Osteocyte (in vitro differentiated cells): ENCODE measurements around the gene ENDOD1. TPM values are rescaled to one million over a fixed set of nuclear protein-coding genes. Genes with fewer than 3 reads are reported as not detected.

ENCODE experiments used
- DNase-seq: peaks from one replicate; pipeline ENCODE4 v3.0.0; 2021; ENCODE audit warnings: mixed read lengths; ENCODE audit not compliant: unreplicated experiment; ENCODE audit errors: extremely low spot score
- H3K27ac Mint-ChIP-seq: one replicate; pipeline ENCODE4 v1.8.0; 2021; ENCODE audit warnings: mild to moderate bottlenecking, mixed read lengths; ENCODE audit not compliant: unreplicated experiment
- H3K27me3 Mint-ChIP-seq: one replicate; pipeline ENCODE4 v1.8.0; 2021; ENCODE audit warnings: mixed read lengths; ENCODE audit not compliant: unreplicated experiment
- H3K36me3 Mint-ChIP-seq: one replicate; pipeline ENCODE4 v1.8.0; 2021; ENCODE audit warnings: mixed read lengths; ENCODE audit not compliant: unreplicated experiment
- H3K4me1 Mint-ChIP-seq: one replicate; pipeline ENCODE4 v1.8.0; 2021; ENCODE audit warnings: mixed read lengths; ENCODE audit not compliant: unreplicated experiment
- H3K4me3 Mint-ChIP-seq: one replicate; pipeline ENCODE4 v1.8.0; 2021; ENCODE audit warnings: mild to moderate bottlenecking, moderate library complexity, mixed read lengths; ENCODE audit not compliant: unreplicated experiment
- H3K9me3 Mint-ChIP-seq: one replicate; pipeline ENCODE4 v1.8.0; 2021; ENCODE audit warnings: mixed read lengths; ENCODE audit not compliant: unreplicated experiment
- CTCF ChIP-seq: fragments of 200-600 bp; sonication (generic); IDR thresholded peaks from 2 replicates; pipeline ENCODE4 v1.5.0; 2021; ENCODE audit warnings: antibody characterized with exemption, mild to moderate bottlenecking, moderate library complexity
- total RNA-seq: library from RNA; stranded (reverse); gene quantifications from 2 replicates; pipeline ENCODE4 v1.2.1, GENCODE V29; 2021

ENDOD1 gene
- total RNA-seq, 1 donor from 2014 or later = 91.6 TPM

- peaks cover 19% of the 10 kb centered on the region for H3K36me3 Mint-ChIP-seq
- no peaks in the 10 kb centered on the region for H3K9me3 Mint-ChIP-seq
- no peak overlapping the region for H3K4me3 Mint-ChIP-seq
- no peak for DNase-seq
- no peak overlapping the region for H3K27ac Mint-ChIP-seq
- no peaks in the 10 kb centered on the region for H3K27me3 Mint-ChIP-seq
- no peak for TF ChIP-seq CTCF
- peaks cover 26% of the 10 kb centered on the region for H3K4me1 Mint-ChIP-seq
Measured at GRCh38 chr11:95100856-95101507, 11.3 kb downstream of the ENDOD1 start.

- no peak for TF ChIP-seq CTCF
- H3K9me3 Mint-ChIP-seq = no peaks in the 10 kb centered on the region
- no peak overlapping the region for H3K4me3 Mint-ChIP-seq
- no peaks in the 10 kb centered on the region for H3K27me3 Mint-ChIP-seq
- peaks cover 19% of the 10 kb centered on the region for H3K36me3 Mint-ChIP-seq
- H3K27ac Mint-ChIP-seq = no peak overlapping the region
- no peak for DNase-seq
- H3K4me1 Mint-ChIP-seq = peaks cover 28% of the 10 kb centered on the region
Measured at GRCh38 chr11:95101935-95102334, 12.3 kb downstream of the ENDOD1 start.

- H3K9me3 Mint-ChIP-seq = no peaks in the 10 kb centered on the region
- TF ChIP-seq CTCF = no peak
- H3K27me3 Mint-ChIP-seq = no peaks in the 10 kb centered on the region
Measured at GRCh38 chr11:95102733-95103132, 13.1 kb downstream of the ENDOD1 start.

GRCh38 chr11:95103701-95104100, 14.1 kb downstream of the ENDOD1 start:
- Mint-ChIP-seq H3K9me3 (no peaks in the 10 kb centered on the region), H3K27me3 (no peaks in the 10 kb centered on the region), H3K27ac (no peak overlapping the region), H3K4me1 (peaks cover 35% of the 10 kb centered on the region), H3K4me3 (no peak overlapping the region), H3K36me3 (peaks cover 8% of the 10 kb centered on the region)
- no peak for DNase-seq
- no peak for TF ChIP-seq CTCF

More at GRCh38 chr11:95102733-95103132, 13.1 kb downstream of the ENDOD1 start:
- H3K27ac Mint-ChIP-seq = no peak overlapping the region
- no peak for DNase-seq
- H3K4me1 Mint-ChIP-seq = peaks cover 29% of the 10 kb centered on the region
- H3K4me3 Mint-ChIP-seq = no peak overlapping the region
- H3K36me3 Mint-ChIP-seq = peaks cover 13% of the 10 kb centered on the region

- peaks cover 8% of the 10 kb centered on the region for H3K36me3 Mint-ChIP-seq
- H3K4me1 Mint-ChIP-seq = peaks cover 41% of the 10 kb centered on the region
- no peaks in the 10 kb centered on the region for H3K27me3 Mint-ChIP-seq
- TF ChIP-seq CTCF = no peak
- no peak for DNase-seq
- H3K27ac Mint-ChIP-seq = no peak overlapping the region
- no peak overlapping the region for H3K4me3 Mint-ChIP-seq
- H3K9me3 Mint-ChIP-seq = no peaks in the 10 kb centered on the region
Measured at GRCh38 chr11:95104121-95104830, 14.6 kb downstream of the ENDOD1 start.
